Activated T-helper 2 cell treated with anti-CD3 and anti-CD28 coated beads, Interferon-gamma antibody, Interleukin-2, Interleukin-4, amounts not matched to agents 10 μg/mL and 5 μg/mL and 100 μg/mL, durations not matched to agents 14 hours and 24 hours and 36 hours (primary cell): ENCODE results near the gene SKA1. TPM values are rescaled to one million over a fixed set of nuclear protein-coding genes. Genes with fewer than 3 reads are reported as not detected.
"Not testable (repeated sequence)": the region's sequence is repeated elsewhere in the genome, so short reads cannot be mapped to it uniquely, and the experiment has no call there.

Experiments
- DNase-seq: peaks from one replicate; pipeline ENCODE4 v3.0.0; 2021; ENCODE audit warnings: low spot score
- H3K27ac Mint-ChIP-seq: one replicate; pipeline ENCODE4 v1.8.0; 2021; ENCODE audit warnings: mixed read lengths
- H3K27me3 Mint-ChIP-seq: one replicate; pipeline ENCODE4 v1.8.0; 2021; ENCODE audit warnings: low read depth, mixed read lengths
- H3K36me3 Mint-ChIP-seq: one replicate; pipeline ENCODE4 v1.8.0; 2021; ENCODE audit warnings: low read depth, mixed read lengths
- H3K4me1 Mint-ChIP-seq: one replicate; pipeline ENCODE4 v1.8.0; 2021; ENCODE audit warnings: low read depth, mixed read lengths
- H3K4me3 Mint-ChIP-seq: one replicate; pipeline ENCODE4 v1.8.0; 2021; ENCODE audit warnings: low read depth, mild to moderate bottlenecking, moderate library complexity, mixed read lengths
- H3K9me3 Mint-ChIP-seq: one replicate; pipeline ENCODE4 v1.8.0; 2021; ENCODE audit warnings: mixed read lengths
- intact Hi-C: fragments of 100-400 bp; cut with micrococcal nuclease; formaldehyde crosslinking; loops from one replicate; pipeline ENCODE4 v1.15.1; 2023
- total RNA-seq: library from RNA; stranded (reverse); gene quantifications from 2 replicates; pipeline ENCODE4 v1.2.3, GENCODE V29; 2022

Gene SKA1
- total RNA-seq, 1 donor from 2014 or later = 23.5 TPM

DNA sequence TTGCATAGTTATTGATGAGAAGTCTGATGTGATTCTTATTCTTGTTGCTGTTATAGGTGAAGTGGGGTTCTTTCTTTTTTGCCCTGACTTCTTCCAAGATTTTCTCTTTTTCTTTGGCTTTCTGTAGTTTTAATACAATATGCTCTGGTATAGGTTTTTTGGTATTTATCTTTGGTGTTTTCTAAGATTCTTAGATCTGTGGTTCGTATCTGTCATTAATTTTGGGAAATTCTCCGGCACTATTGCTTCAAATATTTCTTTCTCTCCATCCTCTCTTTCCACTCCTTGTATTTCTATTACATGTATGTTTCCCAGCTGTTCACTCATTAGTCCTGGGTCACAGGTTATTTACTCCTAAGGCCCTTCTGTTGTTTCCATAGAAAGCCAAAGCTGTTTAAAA lies 43.8 kb downstream of the SKA1 start:
- Mint-ChIP-seq H3K4me1 (no peaks in the 10 kb centered on the region), H3K36me3 (no peaks in the 10 kb centered on the region), H3K27me3 (peaks cover 7% of the 10 kb centered on the region), H3K4me3 (no peak overlapping the region), H3K9me3 (no peaks in the 10 kb centered on the region), H3K27ac (no peak overlapping the region)
- no peak for DNase-seq
- intact Hi-C loops = no loop called here

DNA sequence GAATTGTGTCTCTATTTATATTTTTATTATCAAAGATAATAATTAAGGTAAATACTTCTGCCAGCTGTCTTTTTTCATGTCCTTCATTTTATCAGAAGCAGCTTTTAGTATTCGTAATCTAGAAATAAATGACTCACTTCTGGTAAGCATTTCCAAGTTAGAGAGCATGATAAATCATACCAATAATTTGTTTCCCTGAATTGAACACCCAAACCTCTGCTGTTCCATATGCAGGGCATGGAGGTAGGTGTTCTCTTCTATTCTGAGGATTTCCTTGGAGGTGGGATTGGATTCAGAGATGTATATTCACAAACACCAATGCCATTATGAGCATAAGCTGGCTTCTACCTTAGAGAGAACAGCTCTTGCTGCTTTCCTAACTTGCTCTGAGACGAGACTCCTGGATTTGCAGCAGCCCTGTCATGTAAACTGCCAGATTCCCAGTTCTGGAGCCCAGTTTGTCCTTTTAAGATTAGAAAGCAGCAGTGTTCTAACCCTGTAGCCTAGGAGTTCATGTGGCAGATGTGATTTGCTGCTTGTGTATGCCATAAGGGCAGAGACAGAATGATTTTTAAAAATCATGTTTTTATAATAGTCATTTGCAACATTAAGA lies 47.5 kb downstream of the SKA1 start:
- intact Hi-C loops = no loop called here
- no peak for DNase-seq
- Mint-ChIP-seq H3K4me1 (no peaks in the 10 kb centered on the region), H3K4me3 (no peak overlapping the region), H3K36me3 (no peaks in the 10 kb centered on the region), H3K27ac (no peak overlapping the region), H3K27me3 (peaks cover 10% of the 10 kb centered on the region), H3K9me3 (peaks cover 3% of the 10 kb centered on the region)

DNA sequence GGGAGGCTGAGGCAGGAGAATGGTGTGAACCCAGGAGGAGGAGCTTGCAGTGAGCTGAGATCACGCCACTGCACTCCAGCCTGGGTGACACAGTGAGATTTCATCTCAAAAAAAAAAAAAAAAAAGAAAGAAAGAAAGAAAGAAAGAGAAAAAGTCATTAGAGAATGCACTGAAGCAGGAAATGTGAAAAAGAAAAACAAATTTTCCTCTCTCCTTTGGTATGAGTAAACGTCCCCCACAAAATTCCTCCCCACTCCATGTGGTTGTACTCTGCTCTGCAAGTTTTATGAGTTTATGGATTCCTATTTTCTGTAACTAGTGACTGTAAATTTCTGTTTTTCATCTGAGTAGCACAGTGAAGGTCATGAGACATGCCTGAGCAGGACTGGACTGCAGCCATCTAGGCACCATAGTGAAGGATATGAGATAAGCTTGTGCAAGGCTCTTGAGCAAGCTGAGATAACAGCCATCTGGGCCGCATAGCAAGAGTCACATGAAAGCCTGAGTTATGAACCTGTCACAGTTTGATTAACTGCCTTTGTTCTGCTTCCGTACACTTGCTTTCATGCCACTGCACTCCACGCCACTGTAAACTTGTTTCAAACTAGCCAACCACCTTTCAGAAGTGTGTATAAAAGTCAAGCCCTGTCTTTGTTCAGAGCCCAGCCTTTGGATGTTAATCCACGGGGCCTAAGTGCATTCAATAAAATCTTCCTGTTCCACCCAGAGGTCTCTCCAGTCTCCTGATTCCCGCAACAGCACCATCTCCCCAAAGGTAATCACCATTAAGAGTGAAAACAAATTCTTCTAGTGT lies 50.2 kb downstream of the SKA1 start:
- H3K27ac Mint-ChIP-seq = no peak overlapping the region
- intact Hi-C loops = no loop called here
- H3K4me3 Mint-ChIP-seq = no peak overlapping the region
- peaks cover 3% of the 10 kb centered on the region for H3K9me3 Mint-ChIP-seq
- no peaks in the 10 kb centered on the region for H3K36me3 Mint-ChIP-seq
- no peaks in the 10 kb centered on the region for H3K4me1 Mint-ChIP-seq
- H3K27me3 Mint-ChIP-seq = peaks cover 18% of the 10 kb centered on the region
- DNase-seq = no peak

DNA sequence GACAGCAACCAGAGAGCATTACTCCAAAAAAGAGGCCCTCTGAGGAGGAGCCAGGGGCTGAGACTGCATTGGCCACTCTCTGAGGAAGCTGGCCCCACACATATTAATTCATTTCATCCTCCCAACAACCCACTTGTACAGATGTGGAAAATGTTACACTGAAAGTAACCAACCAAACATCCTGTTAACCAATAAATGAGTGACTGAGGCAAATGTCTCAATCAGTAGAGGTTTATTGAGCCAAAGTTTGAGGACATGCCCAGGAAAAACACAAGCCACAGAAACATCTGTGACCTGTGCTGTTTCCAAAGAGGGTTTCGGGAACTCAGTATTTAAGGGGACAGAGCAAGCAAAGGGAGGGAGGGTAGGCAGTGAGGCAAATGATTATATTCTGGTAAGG lies 53.0 kb downstream of the SKA1 start:
- Mint-ChIP-seq H3K9me3 (peaks cover 3% of the 10 kb centered on the region), H3K27ac (no peak overlapping the region), H3K36me3 (no peaks in the 10 kb centered on the region), H3K4me3 (no peak overlapping the region), H3K4me1 (no peaks in the 10 kb centered on the region), H3K27me3 (peaks cover 18% of the 10 kb centered on the region)
- intact Hi-C loops = no loop called here
- DNase-seq = no peak

DNA sequence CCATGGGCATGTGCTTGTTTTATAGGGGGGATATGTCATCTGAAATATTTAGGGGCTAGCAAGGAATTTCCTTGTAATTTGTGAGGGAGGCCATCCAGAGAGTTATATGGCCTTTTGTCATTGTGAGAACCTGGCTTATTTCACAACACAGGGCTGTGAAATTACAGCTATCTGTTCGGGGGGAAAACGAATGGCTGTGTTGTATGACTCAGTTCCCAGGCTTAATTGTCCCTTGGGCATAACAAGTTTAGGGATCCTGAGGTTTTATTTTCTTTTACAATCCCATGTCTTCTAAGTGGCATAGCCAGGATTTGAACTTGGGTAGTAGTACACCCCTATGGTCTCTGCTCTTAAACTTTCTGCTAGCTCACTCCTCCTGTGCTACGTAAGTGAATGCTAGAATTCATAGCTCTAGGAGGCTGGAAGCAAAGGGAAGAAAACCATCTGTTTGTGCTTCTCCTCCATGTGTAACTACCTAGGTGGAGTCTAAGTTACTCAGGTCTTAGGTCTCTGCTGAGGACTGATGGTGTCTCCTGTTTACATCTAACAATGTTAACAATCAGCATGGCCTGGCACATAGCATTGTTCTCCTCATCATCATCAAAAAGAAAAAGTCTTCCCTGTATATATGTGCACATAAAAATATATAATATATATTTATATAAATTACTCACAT lies 53.8 kb downstream of the SKA1 start:
- Mint-ChIP-seq H3K27ac (no peak overlapping the region), H3K4me3 (no peak overlapping the region), H3K36me3 (no peaks in the 10 kb centered on the region), H3K9me3 (peaks cover 3% of the 10 kb centered on the region), H3K4me1 (no peaks in the 10 kb centered on the region), H3K27me3 (peaks cover 17% of the 10 kb centered on the region)
- no peak for DNase-seq
- intact Hi-C loops = no loop called here

DNA sequence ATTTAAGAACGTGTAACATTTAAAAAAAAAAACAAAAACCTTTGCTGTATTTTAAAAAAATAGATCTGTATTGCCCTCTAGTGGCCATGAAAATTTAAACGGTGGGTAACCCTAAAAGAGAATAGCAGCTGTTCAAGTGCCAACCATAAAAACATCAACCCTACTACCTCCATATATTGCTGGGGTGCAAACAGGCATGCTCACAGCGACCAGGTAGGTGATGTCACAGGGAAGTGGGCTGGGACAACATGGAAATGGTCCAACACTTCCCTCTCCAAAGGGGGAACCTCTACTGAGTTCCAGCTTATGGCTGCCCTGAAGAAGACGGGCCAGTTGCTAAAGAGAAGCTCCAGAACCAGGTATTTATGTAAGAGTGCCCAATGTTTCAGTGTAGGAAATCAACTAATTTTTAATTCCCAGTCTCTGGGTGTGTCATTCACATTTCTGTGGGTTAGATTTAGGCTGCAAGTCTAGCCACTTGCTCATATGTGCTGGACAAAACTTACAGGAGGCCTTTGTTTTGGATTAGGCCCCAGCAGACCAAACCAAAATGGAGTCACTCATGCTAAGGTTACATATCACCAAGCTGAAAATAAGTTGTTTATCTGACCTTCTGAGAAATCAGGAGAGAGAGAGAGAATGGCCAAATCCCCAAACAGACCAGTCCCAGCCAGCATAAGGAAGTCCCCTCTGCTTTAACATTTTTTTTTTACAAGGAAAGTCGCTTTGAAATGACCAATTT lies 54.5 kb downstream of the SKA1 start:
- Mint-ChIP-seq H3K4me1 (no peaks in the 10 kb centered on the region), H3K9me3 (peaks cover 3% of the 10 kb centered on the region), H3K27me3 (peaks cover 17% of the 10 kb centered on the region), H3K36me3 (no peaks in the 10 kb centered on the region), H3K27ac (no peak overlapping the region), H3K4me3 (no peak overlapping the region)
- intact Hi-C loops = no loop called here
- no peak for DNase-seq

DNA sequence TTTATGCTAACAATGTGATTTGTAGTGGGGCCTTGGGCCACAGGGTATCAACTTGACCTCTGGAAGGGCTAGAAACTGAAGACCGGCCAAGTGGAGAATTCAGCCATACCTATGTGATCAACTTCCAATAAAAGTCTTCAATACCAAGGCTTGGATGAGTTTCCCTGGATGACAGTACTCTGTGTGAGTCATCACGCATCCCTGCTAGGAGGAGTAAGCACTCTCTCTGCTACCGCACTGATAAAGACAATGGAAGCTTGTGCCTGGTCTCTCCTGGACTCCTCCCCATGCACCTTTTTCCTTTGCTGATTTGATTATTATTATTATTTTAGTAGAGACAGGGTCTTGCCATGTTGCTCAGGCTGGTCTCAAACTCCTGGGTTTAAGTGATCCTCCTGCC lies 58.1 kb downstream of the SKA1 start:
- Mint-ChIP-seq H3K4me1 (no peaks in the 10 kb centered on the region), H3K4me3 (no peak overlapping the region), H3K36me3 (no peaks in the 10 kb centered on the region), H3K9me3 (no peaks in the 10 kb centered on the region), H3K27me3 (peaks cover 7% of the 10 kb centered on the region), H3K27ac (no peak overlapping the region)
- intact Hi-C loops = no loop called here
- no peak for DNase-seq

DNA sequence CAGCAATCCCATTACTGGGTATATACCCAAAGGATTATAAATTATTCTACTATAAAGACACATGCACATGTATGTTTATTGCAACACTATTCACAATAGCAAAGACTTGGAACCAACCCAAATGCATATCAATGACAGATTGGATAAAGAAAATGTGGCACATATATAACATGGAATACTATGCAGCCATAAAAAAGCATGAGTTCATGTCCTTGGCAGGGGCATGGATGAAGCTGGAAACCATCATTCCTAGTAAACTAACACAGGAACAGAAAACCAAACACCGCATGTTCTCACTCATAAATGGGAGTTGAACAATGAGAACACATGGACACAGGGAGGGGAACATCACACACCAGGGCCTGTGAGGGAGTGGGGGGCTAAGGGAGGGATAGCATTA lies 61.9 kb downstream of the SKA1 start:
- H3K9me3 Mint-ChIP-seq, H3K4me3 Mint-ChIP-seq, intact Hi-C loops, H3K27ac Mint-ChIP-seq, DNase-seq, H3K36me3 Mint-ChIP-seq, H3K27me3 Mint-ChIP-seq, H3K4me1 Mint-ChIP-seq: not testable (repeated sequence)

DNA sequence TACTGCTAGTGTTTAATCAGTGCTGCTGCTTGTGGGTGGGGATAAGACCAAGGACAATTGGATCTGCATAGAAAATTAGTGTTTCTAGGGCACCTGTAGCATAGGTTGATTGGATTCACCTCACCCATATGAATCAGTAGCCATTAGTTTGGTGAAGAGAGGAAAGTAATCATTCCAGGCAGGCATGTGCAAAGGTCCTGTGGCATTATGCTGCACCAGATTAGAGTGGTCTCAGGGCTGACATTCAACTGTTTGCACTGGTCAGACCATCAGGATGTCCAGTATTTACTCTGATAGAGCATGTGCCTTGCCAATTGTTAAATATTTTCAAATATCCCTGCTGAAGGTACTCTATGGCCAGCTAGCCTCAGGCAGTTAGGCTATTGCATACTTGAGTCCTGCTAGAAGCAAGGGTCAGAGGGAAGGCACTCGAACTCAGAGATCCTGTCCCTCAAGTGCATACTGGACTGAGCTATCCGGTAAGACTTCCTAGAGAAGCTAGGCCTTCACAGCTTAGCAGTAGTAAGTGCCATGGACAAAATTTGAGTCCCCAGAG lies 64.7 kb downstream of the SKA1 start:
- no peaks in the 10 kb centered on the region for H3K36me3 Mint-ChIP-seq
- H3K4me1 Mint-ChIP-seq = no peaks in the 10 kb centered on the region
- intact Hi-C loops = no loop called here
- DNase-seq = no peak
- no peak overlapping the region for H3K27ac Mint-ChIP-seq
- H3K27me3 Mint-ChIP-seq = peaks cover 3% of the 10 kb centered on the region
- no peak overlapping the region for H3K4me3 Mint-ChIP-seq
- H3K9me3 Mint-ChIP-seq = no peaks in the 10 kb centered on the region

DNA sequence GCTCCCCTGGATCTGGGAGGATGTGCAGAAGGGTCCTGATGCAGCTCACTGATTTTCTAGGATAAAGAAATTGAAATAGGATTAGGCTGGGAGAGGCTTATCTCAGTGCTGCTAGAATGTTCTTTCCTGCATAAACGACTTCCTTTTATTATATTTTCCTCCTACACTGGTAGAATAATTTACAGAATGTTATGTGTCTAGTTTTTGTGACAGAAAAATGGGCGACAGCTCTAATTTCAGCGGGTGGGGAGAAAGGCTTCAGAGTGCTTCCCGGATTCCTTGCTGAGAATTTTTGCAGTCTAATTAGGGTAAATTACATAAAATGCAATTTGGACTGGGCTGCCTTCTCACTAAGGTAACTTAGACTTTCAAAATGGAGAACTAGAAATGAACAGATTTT lies 66.2 kb downstream of the SKA1 start:
- intact Hi-C loops = no loop called here
- H3K4me1 Mint-ChIP-seq = no peaks in the 10 kb centered on the region
- no peaks in the 10 kb centered on the region for H3K36me3 Mint-ChIP-seq
- peaks cover 3% of the 10 kb centered on the region for H3K27me3 Mint-ChIP-seq
- H3K27ac Mint-ChIP-seq = no peak overlapping the region
- H3K4me3 Mint-ChIP-seq = no peak overlapping the region
- H3K9me3 Mint-ChIP-seq = peaks cover 8% of the 10 kb centered on the region
- no peak for DNase-seq

DNA sequence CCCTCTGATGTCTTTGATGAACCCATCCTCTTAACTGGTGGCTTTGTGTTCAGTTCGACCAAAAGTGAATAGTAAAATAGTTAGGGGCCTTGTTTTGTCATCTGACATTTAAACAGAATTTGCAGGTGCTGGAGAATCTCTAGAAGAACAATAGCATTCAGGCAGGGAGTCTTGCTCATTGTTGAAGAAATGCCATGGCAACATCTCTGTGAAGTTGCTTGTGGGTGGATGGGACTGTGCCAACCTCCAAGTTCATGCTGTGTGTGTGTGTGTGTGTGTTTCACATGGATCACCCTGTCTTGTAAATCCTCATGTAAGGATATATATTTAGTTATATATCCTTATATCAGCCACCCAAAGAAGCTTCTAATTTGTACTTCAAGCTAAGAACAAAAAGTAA lies 66.7 kb downstream of the SKA1 start:
- no peak for DNase-seq
- no peak overlapping the region for H3K27ac Mint-ChIP-seq
- intact Hi-C loops = no loop called here
- H3K4me3 Mint-ChIP-seq = no peak overlapping the region
- H3K27me3 Mint-ChIP-seq = peaks cover 3% of the 10 kb centered on the region
- no peaks in the 10 kb centered on the region for H3K4me1 Mint-ChIP-seq
- peaks cover 8% of the 10 kb centered on the region for H3K9me3 Mint-ChIP-seq
- H3K36me3 Mint-ChIP-seq = no peaks in the 10 kb centered on the region
